ENCODE measurements around the gene AFDN.

GRCh38 chr6:168001029-168001332 lies 174.3 kb downstream of the AFDN start:
- TF ChIP-seq, protein P1, sequence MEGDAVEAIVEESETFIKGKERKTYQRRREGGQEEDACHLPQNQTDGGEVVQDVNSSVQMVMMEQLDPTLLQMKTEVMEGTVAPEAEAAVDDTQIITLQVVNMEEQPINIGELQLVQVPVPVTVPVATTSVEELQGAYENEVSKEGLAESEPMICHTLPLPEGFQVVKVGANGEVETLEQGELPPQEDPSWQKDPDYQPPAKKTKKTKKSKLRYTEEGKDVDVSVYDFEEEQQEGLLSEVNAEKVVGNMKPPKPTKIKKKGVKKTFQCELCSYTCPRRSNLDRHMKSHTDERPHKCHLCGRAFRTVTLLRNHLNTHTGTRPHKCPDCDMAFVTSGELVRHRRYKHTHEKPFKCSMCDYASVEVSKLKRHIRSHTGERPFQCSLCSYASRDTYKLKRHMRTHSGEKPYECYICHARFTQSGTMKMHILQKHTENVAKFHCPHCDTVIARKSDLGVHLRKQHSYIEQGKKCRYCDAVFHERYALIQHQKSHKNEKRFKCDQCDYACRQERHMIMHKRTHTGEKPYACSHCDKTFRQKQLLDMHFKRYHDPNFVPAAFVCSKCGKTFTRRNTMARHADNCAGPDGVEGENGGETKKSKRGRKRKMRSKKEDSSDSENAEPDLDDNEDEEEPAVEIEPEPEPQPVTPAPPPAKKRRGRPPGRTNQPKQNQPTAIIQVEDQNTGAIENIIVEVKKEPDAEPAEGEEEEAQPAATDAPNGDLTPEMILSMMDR (conservative IDR thresholded peaks at IDR 0.05), result no peak
- TF ChIP-seq EZH2 (IDR thresholded peaks at IDR 0.05; ENCODE audit: low read depth), result no peak

Data from PC-9 (cell line).